AG09319 (cell line): ENCODE data around the gene SMAP2.
"Not testable (repeated sequence)": the region's sequence is repeated elsewhere in the genome, so short reads cannot be mapped to it uniquely, and the experiment has no call there.

Experiments used
- DNase-seq: peaks from one replicate; pipeline ENCODE4 v3.0.0-alpha.2; 2010; ENCODE audit warnings: low read depth; ENCODE audit errors: extremely low read depth
- CTCF ChIP-seq: IDR thresholded peaks from 2 replicates; pipeline ENCODE4 v1.5.1; 2011; ENCODE audit warnings: low read depth, mild to moderate bottlenecking, inconsistent platforms, low read length, moderate library complexity

SMAP2 gene

GRCh38 chr1:40341491-40342380, 31.8 kb upstream of the SMAP2 start:
- TF ChIP-seq CTCF: no peak
- no peak for DNase-seq

GRCh38 chr1:40342381-40342717, 31.2 kb upstream of the SMAP2 start:
- DNase-seq: not testable (repeated sequence)

DNA sequence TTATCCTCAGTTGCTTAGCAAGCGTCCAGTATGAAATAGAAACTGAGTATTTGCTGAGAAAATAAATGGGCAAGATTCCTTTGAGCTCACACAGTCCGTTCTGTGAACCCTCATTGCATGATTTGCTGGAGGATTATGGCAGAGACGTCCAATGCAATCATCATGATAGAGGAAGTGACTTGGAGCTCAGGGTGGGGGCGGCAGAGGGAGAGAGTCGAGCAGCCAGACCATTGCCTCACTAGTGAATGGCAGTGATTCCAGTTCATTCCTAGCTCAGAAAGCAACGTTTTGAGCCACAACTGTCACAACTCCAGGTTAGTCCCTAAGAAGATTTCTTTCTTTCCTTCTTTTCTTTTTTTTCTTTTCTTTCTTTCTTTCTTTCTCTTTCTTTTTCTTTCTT, 28.9 kb upstream of the SMAP2 start:
- TF ChIP-seq CTCF: peak; percentile 2
- peak; percentile 36 for DNase-seq

DNA sequence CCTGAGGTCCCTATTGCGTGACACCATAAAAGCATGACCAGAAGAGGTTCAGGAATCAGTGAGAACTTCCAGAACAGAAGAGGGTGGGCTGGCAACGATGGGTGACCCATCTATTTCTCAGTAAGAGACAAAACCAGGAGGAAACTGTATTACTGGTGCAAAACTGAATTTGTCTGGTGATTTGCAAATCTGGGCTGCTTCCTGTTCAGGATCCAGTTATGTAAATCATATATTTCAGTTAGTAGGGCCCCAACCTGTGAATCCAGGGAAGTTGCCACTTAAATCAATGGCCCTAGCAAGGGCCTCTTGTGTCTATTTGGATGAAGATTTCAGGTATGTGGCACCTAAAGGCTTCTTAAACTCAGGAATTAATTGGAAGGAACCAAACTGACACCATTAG, 23.1 kb upstream of the SMAP2 start:
- no peak for TF ChIP-seq CTCF
- DNase-seq: no peak

- no peak for TF ChIP-seq CTCF
Measured at GRCh38 chr1:40351124-40351523, 22.4 kb upstream of the SMAP2 start.

DNA sequence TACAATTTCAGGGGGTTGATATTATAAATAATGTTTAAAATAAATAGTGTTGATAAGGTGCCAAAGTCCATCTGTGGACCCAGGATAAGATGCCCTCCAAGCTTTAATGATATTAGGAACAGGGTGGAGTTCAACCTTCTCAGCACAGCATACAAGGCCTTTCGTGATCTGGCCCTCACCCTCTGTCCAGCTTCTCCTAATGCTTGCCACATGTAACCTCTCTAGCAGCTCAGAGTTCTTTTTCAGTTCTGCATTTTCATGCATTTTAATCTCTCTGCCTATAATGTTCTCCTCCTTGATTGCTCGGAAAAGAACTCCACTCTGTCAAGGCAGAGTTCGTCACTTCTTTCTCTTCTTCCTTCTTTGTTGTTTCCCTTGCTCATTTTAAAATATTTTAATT, 21.4 kb upstream of the SMAP2 start:
- TF ChIP-seq CTCF: no peak
- no peak for DNase-seq

More at GRCh38 chr1:40351124-40351523, 22.4 kb upstream of the SMAP2 start:
- no peak for DNase-seq

DNA sequence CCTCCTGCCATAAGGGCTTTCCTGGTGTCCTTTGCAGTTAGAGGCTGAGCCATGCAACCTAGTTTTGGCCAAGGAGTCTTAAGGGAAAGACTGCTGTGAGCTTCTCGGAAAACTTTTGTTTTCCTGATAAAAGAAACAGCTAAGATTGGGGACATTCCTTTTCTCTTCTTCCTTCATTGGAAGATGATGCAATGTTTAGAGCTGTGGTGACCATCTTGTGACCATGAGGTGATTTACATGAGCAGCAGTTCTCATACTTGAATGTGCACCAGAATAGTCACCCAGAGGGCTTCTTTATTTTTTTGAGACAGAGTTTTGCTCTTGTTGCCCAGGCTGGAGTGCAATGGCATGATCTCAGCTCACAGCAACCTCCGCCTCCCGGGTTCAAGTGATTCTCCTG, 20.4 kb upstream of the SMAP2 start:
- no peak for DNase-seq
- TF ChIP-seq CTCF: no peak

- no peak for DNase-seq
- no peak for TF ChIP-seq CTCF
Measured at GRCh38 chr1:40357625-40358024, 15.9 kb upstream of the SMAP2 start.
